HG03521 (cell line): ENCODE data around the gene PRR23A.
"Not testable (repeated sequence)": the region's sequence is repeated elsewhere in the genome, so short reads cannot be mapped to it uniquely, and the experiment has no call there.

Source experiments
- ATAC-seq: cut with Tn5 transposase; IDR thresholded peaks from one replicate; pipeline ENCODE4 v1.9.1; 2021; ENCODE audit warnings: mild to moderate bottlenecking, moderate library complexity; ENCODE audit not compliant: unreplicated experiment

Gene PRR23A

GRCh38 chr3:139006051-139006716, at the start of gene PRR23A:
Gene PRR23A, minus strand, starts transcription at chr3:139006268. Its CDS starts 0 bp downstream, at chr3:139006268.
- ATAC-seq: no peak

GRCh38 chr3:139052802-139053600, 46.9 kb upstream of the PRR23A start:
- no peak for ATAC-seq

GRCh38 chr3:139044366-139045210, 38.5 kb upstream of the PRR23A start, which contains the start of gene PRR23C:
Gene PRR23C, minus strand, starts transcription at chr3:139044892. Its CDS starts 272 bp downstream, at chr3:139044620.
- ATAC-seq: no peak

GRCh38 chr3:139043554-139044365, 37.7 kb upstream of the PRR23A start:
- ATAC-seq: no peak

- no peak for ATAC-seq
Measured at GRCh38 chr3:139037478-139037877, 31.4 kb upstream of the PRR23A start.

- no peak for ATAC-seq
Measured at GRCh38 chr3:139032326-139033002, 26.4 kb upstream of the PRR23A start.

- not testable (repeated sequence) for ATAC-seq
Measured at GRCh38 chr3:139030576-139030975, 24.5 kb upstream of the PRR23A start.

- no peak for ATAC-seq
Measured at GRCh38 chr3:139024968-139025367, 18.9 kb upstream of the PRR23A start.

- no peak for ATAC-seq
Measured at GRCh38 chr3:139020868-139021234, 14.8 kb upstream of the PRR23A start, which contains the start of gene PRR23B. Gene PRR23B, minus strand, starts transcription at chr3:139020926. Its CDS starts 265 bp downstream, at chr3:139020661.

GRCh38 chr3:139020036-139020867, 14.2 kb upstream of the PRR23A start:
- ATAC-seq: no peak

GRCh38 chr3:139016430-139017048, 10.5 kb upstream of the PRR23A start:
- no peak for ATAC-seq

- ATAC-seq: no peak
Measured at GRCh38 chr3:139005356-139005993, 593 bp downstream of the PRR23A start.

GRCh38 chr3:138995706-138996105, 10.4 kb downstream of the PRR23A start:
- ATAC-seq: no peak

- no peak for ATAC-seq
Measured at GRCh38 chr3:138987181-138987580, 18.9 kb downstream of the PRR23A start.

GRCh38 chr3:138985932-138986331, 20.1 kb downstream of the PRR23A start:
- no peak for ATAC-seq

GRCh38 chr3:138984816-138985215, 21.3 kb downstream of the PRR23A start:
- ATAC-seq: no peak

- ATAC-seq: no peak
Measured at GRCh38 chr3:138976047-138976446, 30.0 kb downstream of the PRR23A start.

- ATAC-seq: no peak
Measured at GRCh38 chr3:138975351-138975750, 30.7 kb downstream of the PRR23A start.
